Activated naive CD8-positive, alpha-beta T cell treated with anti-CD3 and anti-CD28 coated beads, Interleukin-2, amount 10 ng/mL, durations not matched to agents 7 days and 5 days (primary cell): ENCODE data around the gene FLCN. TPM values are rescaled to one million over a fixed set of nuclear protein-coding genes. Genes with fewer than 3 reads are reported as not detected.
A peak's percentile ranks its signal among the peaks of the same experiment; 100 is the strongest.
"Not testable (repeated sequence)": the region's sequence is repeated elsewhere in the genome, so short reads cannot be mapped to it uniquely, and the experiment has no call there.

Experiments
- ATAC-seq: fragments of 150-1000 bp; cut with Tn5 transposase; one replicate; pipeline ENCODE4 v1.10.0; 2021; ENCODE audit warnings: low read depth, moderate library complexity
- POLR2A ChIA-PET: fragments of 350-600 bp; sonication (Branson Sonifier 250); formaldehyde crosslinking; loops from one replicate; lab custom pipeline; 2021; ENCODE audit warnings: antibody characterized with exemption; lab: Charles Lee
- DNase-seq: peaks from one replicate; pipeline ENCODE4 v3.0.0; 2021
- H3K27ac Mint-ChIP-seq: one replicate; pipeline ENCODE4 v1.8.0; 2022; ENCODE audit warnings: mild to moderate bottlenecking, mixed read lengths
- H3K27me3 Mint-ChIP-seq: one replicate; pipeline ENCODE4 v1.8.0; 2022; ENCODE audit warnings: mild to moderate bottlenecking, moderate library complexity, mixed read lengths
- H3K36me3 Mint-ChIP-seq: one replicate; pipeline ENCODE4 v1.8.0; 2021; ENCODE audit warnings: mild to moderate bottlenecking, mixed read lengths
- H3K4me1 Mint-ChIP-seq: one replicate; pipeline ENCODE4 v1.8.0; 2021; ENCODE audit warnings: mixed read lengths
- H3K4me3 Mint-ChIP-seq: one replicate; pipeline ENCODE4 v1.8.0; 2022; ENCODE audit warnings: mild to moderate bottlenecking, moderate library complexity, mixed read lengths
- H3K9me3 Mint-ChIP-seq: one replicate; pipeline ENCODE4 v1.8.0; 2021; ENCODE audit warnings: mixed read lengths
- total RNA-seq, 2 experiments: library from RNA; stranded (reverse); gene quantifications; one replicate each; pipeline ENCODE4 v1.2.3, GENCODE V29; 2021

FLCN gene
- total RNA-seq, 2 experiments from 2014 or later = 49.2 to 53.0 TPM

- Mint-ChIP-seq H3K27me3 (no peaks in the 10 kb centered on the region), H3K36me3 (peaks cover 2% of the 10 kb centered on the region), H3K4me1 (peaks cover 11% of the 10 kb centered on the region), H3K27ac (no peak overlapping the region), H3K9me3 (no peaks in the 10 kb centered on the region), H3K4me3 (no peak overlapping the region)
- DNase-seq = no peak
- no peak for ATAC-seq
- POLR2A ChIA-PET = interaction anchor here (0.6 to 0.8 kb wide), 3 partner anchors 22 to 201 kb away, joined by 3 to 5 read pairs (median 4); no protein-coding TSS in a partner anchor
Observed at GRCh38 chr17:17200831-17201230, 36.1 kb downstream of the FLCN start.

- Mint-ChIP-seq H3K4me3 (no peak overlapping the region), H3K27ac (no peak overlapping the region), H3K27me3 (no peaks in the 10 kb centered on the region), H3K4me1 (peaks cover 9% of the 10 kb centered on the region), H3K36me3 (peaks cover 2% of the 10 kb centered on the region), H3K9me3 (no peaks in the 10 kb centered on the region)
- DNase-seq (no peak), ATAC-seq (no peak)
- POLR2A ChIA-PET = interaction anchor here (0.7 to 1.0 kb wide), 3 partner anchors 10 to 37 kb away, joined by 3 to 4 read pairs (median 3); no protein-coding TSS in a partner anchor
Observed at GRCh38 chr17:17200311-17200710, 36.7 kb downstream of the FLCN start.

- no peaks in the 10 kb centered on the region for H3K36me3 Mint-ChIP-seq
- POLR2A ChIA-PET = interaction anchor here (0.6 kb wide), 1 partner anchor 94 kb away, joined by 3 read pairs; no protein-coding TSS in a partner anchor
- ATAC-seq (no peak), DNase-seq (no peak)
- no peaks in the 10 kb centered on the region for H3K4me1 Mint-ChIP-seq
- H3K27ac Mint-ChIP-seq = no peak overlapping the region
- no peaks in the 10 kb centered on the region for H3K9me3 Mint-ChIP-seq
- H3K27me3 Mint-ChIP-seq = no peaks in the 10 kb centered on the region
- no peak overlapping the region for H3K4me3 Mint-ChIP-seq
Observed at GRCh38 chr17:17198281-17198680, 38.7 kb downstream of the FLCN start.

GRCh38 chr17:17196776-17197175, 40.2 kb downstream of the FLCN start:
- Mint-ChIP-seq H3K27ac (no peak overlapping the region), H3K4me3 (no peak overlapping the region), H3K36me3 (no peaks in the 10 kb centered on the region), H3K27me3 (no peaks in the 10 kb centered on the region), H3K9me3 (no peaks in the 10 kb centered on the region), H3K4me1 (no peaks in the 10 kb centered on the region)
- ATAC-seq = no peak
- DNase-seq = no peak
- POLR2A ChIA-PET = no interaction called here

GRCh38 chr17:17195466-17195865, 41.5 kb downstream of the FLCN start:
- POLR2A ChIA-PET, DNase-seq, ATAC-seq, H3K4me1 Mint-ChIP-seq, H3K36me3 Mint-ChIP-seq, H3K9me3 Mint-ChIP-seq, H3K27me3 Mint-ChIP-seq, H3K4me3 Mint-ChIP-seq, H3K27ac Mint-ChIP-seq: not testable (repeated sequence)

GRCh38 chr17:17191961-17192381, 45.0 kb downstream of the FLCN start:
- Mint-ChIP-seq H3K9me3 (no peaks in the 10 kb centered on the region), H3K27ac (no peak overlapping the region), H3K27me3 (no peaks in the 10 kb centered on the region), H3K36me3 (no peaks in the 10 kb centered on the region), H3K4me1 (no peaks in the 10 kb centered on the region), H3K4me3 (no peak overlapping the region)
- POLR2A ChIA-PET = interaction anchor here (1.3 kb wide), 1 partner anchor 12 kb away, joined by 3 read pairs; no protein-coding TSS in a partner anchor
- DNase-seq (no peak), ATAC-seq (no peak)

GRCh38 chr17:17191346-17191792, 45.6 kb downstream of the FLCN start:
- H3K27ac Mint-ChIP-seq = no peak overlapping the region
- no peak for ATAC-seq
- no peaks in the 10 kb centered on the region for H3K27me3 Mint-ChIP-seq
- DNase-seq = no peak
- peaks cover 2% of the 10 kb centered on the region for H3K4me1 Mint-ChIP-seq
- no peaks in the 10 kb centered on the region for H3K9me3 Mint-ChIP-seq
- no peak overlapping the region for H3K4me3 Mint-ChIP-seq
- POLR2A ChIA-PET = interaction anchor here (1.1 to 1.3 kb wide), 2 partner anchors 11 to 15 kb away, joined by 3 read pairs; partner anchors contain the start of gene PLD6
- H3K36me3 Mint-ChIP-seq = no peaks in the 10 kb centered on the region

- POLR2A ChIA-PET = interaction anchor here (1.1 to 1.2 kb wide), 2 partner anchors 10 to 16 kb away, joined by 3 read pairs; partner anchors contain the start of gene PLD6
- no peak overlapping the region for H3K4me3 Mint-ChIP-seq
- no peaks in the 10 kb centered on the region for H3K27me3 Mint-ChIP-seq
- H3K4me1 Mint-ChIP-seq = peaks cover 14% of the 10 kb centered on the region
- H3K9me3 Mint-ChIP-seq = no peaks in the 10 kb centered on the region
- no peak overlapping the region for H3K27ac Mint-ChIP-seq
- H3K36me3 Mint-ChIP-seq = peaks cover 7% of the 10 kb centered on the region
- no peak for DNase-seq
- no peak for ATAC-seq
Observed at GRCh38 chr17:17190188-17190587, 46.8 kb downstream of the FLCN start.

GRCh38 chr17:17189559-17189958, 47.4 kb downstream of the FLCN start:
- Mint-ChIP-seq H3K27ac (no peak overlapping the region), H3K4me1 (peaks cover 20% of the 10 kb centered on the region), H3K4me3 (no peak overlapping the region), H3K9me3 (no peaks in the 10 kb centered on the region), H3K27me3 (no peaks in the 10 kb centered on the region), H3K36me3 (peaks cover 13% of the 10 kb centered on the region)
- ATAC-seq = no peak
- no peak for DNase-seq
- POLR2A ChIA-PET = interaction anchor here (1.2 kb wide), 1 partner anchor 10 kb away, joined by 3 read pairs; no protein-coding TSS in a partner anchor

GRCh38 chr17:17188586-17188985, 48.4 kb downstream of the FLCN start:
- Mint-ChIP-seq H3K4me1 (peaks cover 29% of the 10 kb centered on the region), H3K4me3 (no peak overlapping the region), H3K27ac (no peak overlapping the region), H3K36me3 (peaks cover 17% of the 10 kb centered on the region), H3K9me3 (no peaks in the 10 kb centered on the region), H3K27me3 (no peaks in the 10 kb centered on the region)
- POLR2A ChIA-PET = interaction anchor here (0.7 kb wide), 1 partner anchor 16 kb away, joined by 3 read pairs; no protein-coding TSS in a partner anchor
- DNase-seq (no peak), ATAC-seq (no peak)

GRCh38 chr17:17186551-17187505, 50.1 kb downstream of the FLCN start:
- H3K9me3 Mint-ChIP-seq = no peaks in the 10 kb centered on the region
- ATAC-seq = no peak
- no peak overlapping the region for H3K27ac Mint-ChIP-seq
- peaks cover 35% of the 10 kb centered on the region for H3K4me1 Mint-ChIP-seq
- no peak overlapping the region for H3K4me3 Mint-ChIP-seq
- no peak for DNase-seq
- no peaks in the 10 kb centered on the region for H3K27me3 Mint-ChIP-seq
- POLR2A ChIA-PET = no interaction called here
- H3K36me3 Mint-ChIP-seq = peaks cover 20% of the 10 kb centered on the region

GRCh38 chr17:17186051-17186450, 50.9 kb downstream of the FLCN start:
- peaks cover 22% of the 10 kb centered on the region for H3K36me3 Mint-ChIP-seq
- no peak for ATAC-seq
- H3K4me1 Mint-ChIP-seq = peaks cover 42% of the 10 kb centered on the region
- POLR2A ChIA-PET = no interaction called here
- H3K9me3 Mint-ChIP-seq = no peaks in the 10 kb centered on the region
- H3K27ac Mint-ChIP-seq = peak overlapping the region; percentile 78
- DNase-seq = no peak
- H3K4me3 Mint-ChIP-seq = no peak overlapping the region
- H3K27me3 Mint-ChIP-seq = no peaks in the 10 kb centered on the region

GRCh38 chr17:17184985-17185757, 51.8 kb downstream of the FLCN start:
- H3K9me3 Mint-ChIP-seq, DNase-seq, H3K27me3 Mint-ChIP-seq, ATAC-seq: not testable (repeated sequence)
- Mint-ChIP-seq H3K27ac (peak overlapping the region; percentile 78), H3K4me3 (peak overlapping the region; percentile 47), H3K36me3 (peaks cover 28% of the 10 kb centered on the region), H3K4me1 (peaks cover 49% of the 10 kb centered on the region)
- POLR2A ChIA-PET = interaction anchor here (1.0 kb wide), 1 partner anchor 21 kb away, joined by 3 read pairs; the partner anchor contains the start of gene PLD6
